A673 (cell line): Measurements from ENCODE around the gene HM13. TPM values are rescaled to one million over a fixed set of nuclear protein-coding genes. Genes with fewer than 3 reads are reported as not detected.
"Not testable (repeated sequence)": the region's sequence is repeated elsewhere in the genome, so short reads cannot be mapped to it uniquely, and the experiment has no call there.

Experiments used
- BruUV-seq: library from RNA; stranded (reverse); fragments of 400-500 nt; replicated peaks from 2 replicates; lab custom pipeline; 2021; lab: Mats Ljungman, UMichigan
- CTCF ChIA-PET: fragments of 300-600 bp; sonication (Branson Sonifier 250); formaldehyde crosslinking; loops from one replicate; lab custom pipeline; 2022; ENCODE audit warnings: antibody characterized with exemption; lab: Charles Lee
- POLR2A ChIA-PET: fragments of 300-600 bp; sonication (Branson Sonifier 250); formaldehyde crosslinking; loops from one replicate; lab custom pipeline; 2022; ENCODE audit warnings: antibody characterized with exemption; ENCODE audit not compliant: low non-redundant PET; lab: Charles Lee
- DNase-seq: peaks from one replicate; pipeline ENCODE4 v3.0.0-alpha.2; 2015; ENCODE audit warnings: low spot score
- H3K27ac ChIP-seq: fragments of 200-600 bp; sonication (generic); 2 replicates; pipeline ENCODE4 v1.5.1; 2016; ENCODE audit warnings: mixed run types, low read depth, mild to moderate bottlenecking, mixed read lengths, antibody characterized with exemption, low read length; ENCODE audit not compliant: poor library complexity, severe bottlenecking
- H3K27me3 ChIP-seq: fragments of 200-600 bp; sonication (generic); replicated peaks from 2 replicates; pipeline ENCODE4 v1.6.1; 2017; ENCODE audit warnings: mixed run types, low read depth, mild to moderate bottlenecking, mixed read lengths, antibody characterized with exemption, low read length; ENCODE audit not compliant: insufficient read depth, poor library complexity
- H3K36me3 ChIP-seq: fragments of 200-600 bp; sonication (generic); 2 replicates; pipeline ENCODE4 v1.6.1; 2016; ENCODE audit warnings: mixed run types, mild to moderate bottlenecking, mixed read lengths, antibody characterized with exemption, low read length; ENCODE audit not compliant: insufficient read depth, poor library complexity, severe bottlenecking
- H3K4me1 ChIP-seq: fragments of 200-600 bp; sonication (generic); 2 replicates; pipeline ENCODE4 v1.6.1; 2017; ENCODE audit warnings: mixed run types, mild to moderate bottlenecking, mixed read lengths, antibody characterized with exemption, low read length; ENCODE audit not compliant: insufficient read depth, poor library complexity, severe bottlenecking
- H3K4me3 ChIP-seq: fragments of 200-600 bp; sonication (generic); 2 replicates; pipeline ENCODE4 v1.5.1; 2016; ENCODE audit warnings: low read depth, mixed run types, mild to moderate bottlenecking, mixed read lengths, low read length; ENCODE audit not compliant: poor library complexity, severe bottlenecking
- H3K9me3 ChIP-seq: fragments of 200-600 bp; sonication (generic); 2 replicates; pipeline ENCODE4 v1.6.1; 2016; ENCODE audit warnings: mixed run types, low read depth, mild to moderate bottlenecking, mixed read lengths, antibody characterized with exemption, low read length; ENCODE audit not compliant: poor library complexity, severe bottlenecking
- CTCF ChIP-seq: fragments of 300-800, 200-600 bp; sonication (generic); conservative IDR thresholded peaks from 2 replicates; pipeline ENCODE4 v1.5.1; 2017; ENCODE audit warnings: low read depth, mild to moderate bottlenecking, antibody characterized with exemption, low read length, moderate library complexity, mixed read lengths
- EZH2 ChIP-seq: fragments of 200-600 bp; sonication (generic); IDR thresholded peaks from 2 replicates; pipeline ENCODE4 v1.6.1; 2017; ENCODE audit warnings: borderline replicate concordance, low read depth, mild to moderate bottlenecking, mixed read lengths, antibody characterized with exemption, low read length; ENCODE audit not compliant: poor library complexity, severe bottlenecking
- intact Hi-C: fragments of 100-400 bp; cut with micrococcal nuclease; formaldehyde crosslinking; loops from one replicate; pipeline ENCODE4 v1.10.0; 2022; ENCODE audit not compliant: unreplicated experiment
- total RNA-seq: library from RNA; stranded (reverse); gene quantifications from 2 replicates; pipeline ENCODE4 v1.2.3, GENCODE V29; 2021

The HM13 gene
- total RNA-seq, 1 experiment from 2014 or later, result 196 TPM

GRCh38 chr20:31572042-31572700, 57.9 kb downstream of the HM13 start:
- CTCF ChIA-PET, result interaction anchor here (0.9 to 2.9 kb wide), 7 partner anchors 9 to 62 kb away, joined by 3 to 45 read pairs (median 12); partner anchors contain the start of gene ID1
- POLR2A ChIA-PET, result no interaction called here
- peak; percentile 69 for DNase-seq
- no peaks in the 10 kb centered on the region for H3K27me3 ChIP-seq
- peaks cover 20% of the 10 kb centered on the region for H3K4me1 ChIP-seq
- BruUV-seq, result TSS peak; percentile 86
- intact Hi-C loops, result no loop called here
- peaks cover 7% of the 10 kb centered on the region for H3K36me3 ChIP-seq
- peak overlapping the region; percentile 94 for H3K27ac ChIP-seq
- peak overlapping the region; percentile 51 for H3K4me3 ChIP-seq
- TF ChIP-seq CTCF (no peak), EZH2 (no peak)
- no peaks in the 10 kb centered on the region for H3K9me3 ChIP-seq

GRCh38 chr20:31572701-31573554, 58.7 kb downstream of the HM13 start:
- Histone ChIP-seq H3K27ac (peak overlapping the region; percentile 94), H3K4me1 (peaks cover 20% of the 10 kb centered on the region), H3K36me3 (peaks cover 7% of the 10 kb centered on the region), H3K27me3 (no peaks in the 10 kb centered on the region), H3K4me3 (peak overlapping the region; percentile 51), H3K9me3 (no peaks in the 10 kb centered on the region)
- TF ChIP-seq CTCF, result no peak
- TF ChIP-seq EZH2, result no peak
- intact Hi-C loops, result no loop called here
- no TSS peak for BruUV-seq
- POLR2A ChIA-PET, result interaction anchor here (0.5 to 1.1 kb wide), 4 partner anchors 19 to 80 kb away, joined by 6 to 23 read pairs (median 8); partner anchors contain the start of gene ID1
- CTCF ChIA-PET, result interaction anchor here (0.6 to 2.9 kb wide), 9 partner anchors 10 to 142 kb away, joined by 3 to 45 read pairs (median 4); partner anchors contain the start of gene ID1
- peak; percentile 97 for DNase-seq

- Histone ChIP-seq H3K4me3 (peak overlapping the region; percentile 51), H3K27me3 (no peaks in the 10 kb centered on the region), H3K9me3 (no peaks in the 10 kb centered on the region), H3K4me1 (peaks cover 20% of the 10 kb centered on the region), H3K27ac (peak overlapping the region; percentile 94), H3K36me3 (peaks cover 7% of the 10 kb centered on the region)
- TF ChIP-seq EZH2 (no peak), CTCF (no peak)
- BruUV-seq, result TSS peak; percentile 80
- POLR2A ChIA-PET, result interaction anchor here (0.5 to 1.1 kb wide), 5 partner anchors 18 to 80 kb away, joined by 3 to 23 read pairs (median 7); partner anchors contain the start of gene ID1
- CTCF ChIA-PET, result interaction anchor here (0.7 to 2.9 kb wide), 8 partner anchors 11 to 60 kb away, joined by 3 to 45 read pairs (median 6); partner anchors contain the start of gene ID1
- DNase-seq, result no peak
- intact Hi-C loops, result no loop called here
These were observed 59.5 kb downstream of the HM13 start for GRCh38 chr20:31573555-31574321.

- H3K4me3 ChIP-seq, H3K27me3 ChIP-seq, BruUV-seq, DNase-seq, intact Hi-C loops, POLR2A ChIA-PET, H3K27ac ChIP-seq, H3K36me3 ChIP-seq, H3K9me3 ChIP-seq: not testable (repeated sequence)
- H3K4me1 ChIP-seq, result peaks cover 20% of the 10 kb centered on the region
- CTCF ChIA-PET, result interaction anchor here (1.4 to 2.9 kb wide), 2 partner anchors 12 to 59 kb away, joined by 4 to 32 read pairs; no protein-coding TSS in a partner anchor
These were observed 60.7 kb downstream of the HM13 start for GRCh38 chr20:31574986-31575385.
